Stimulated activated naive CD8-positive, alpha-beta T cell treated with anti-CD3 and anti-CD28 coated beads, Interleukin-15, Interleukin-2, amounts not matched to agents 100 U/mL and 50 U/mL, for 24 hours (primary cell): ENCODE results near the gene ANKRD13A.
"Not testable (repeated sequence)": the region's sequence is repeated elsewhere in the genome, so short reads cannot be mapped to it uniquely, and the experiment has no call there.

ENCODE experiments used
- ATAC-seq: fragments of 150-1000 bp; cut with Tn5 transposase; one replicate; pipeline ENCODE4 v1.10.0; 2021
- DNase-seq: peaks from one replicate; pipeline ENCODE4 v3.0.0; 2021

Gene ANKRD13A

DNA sequence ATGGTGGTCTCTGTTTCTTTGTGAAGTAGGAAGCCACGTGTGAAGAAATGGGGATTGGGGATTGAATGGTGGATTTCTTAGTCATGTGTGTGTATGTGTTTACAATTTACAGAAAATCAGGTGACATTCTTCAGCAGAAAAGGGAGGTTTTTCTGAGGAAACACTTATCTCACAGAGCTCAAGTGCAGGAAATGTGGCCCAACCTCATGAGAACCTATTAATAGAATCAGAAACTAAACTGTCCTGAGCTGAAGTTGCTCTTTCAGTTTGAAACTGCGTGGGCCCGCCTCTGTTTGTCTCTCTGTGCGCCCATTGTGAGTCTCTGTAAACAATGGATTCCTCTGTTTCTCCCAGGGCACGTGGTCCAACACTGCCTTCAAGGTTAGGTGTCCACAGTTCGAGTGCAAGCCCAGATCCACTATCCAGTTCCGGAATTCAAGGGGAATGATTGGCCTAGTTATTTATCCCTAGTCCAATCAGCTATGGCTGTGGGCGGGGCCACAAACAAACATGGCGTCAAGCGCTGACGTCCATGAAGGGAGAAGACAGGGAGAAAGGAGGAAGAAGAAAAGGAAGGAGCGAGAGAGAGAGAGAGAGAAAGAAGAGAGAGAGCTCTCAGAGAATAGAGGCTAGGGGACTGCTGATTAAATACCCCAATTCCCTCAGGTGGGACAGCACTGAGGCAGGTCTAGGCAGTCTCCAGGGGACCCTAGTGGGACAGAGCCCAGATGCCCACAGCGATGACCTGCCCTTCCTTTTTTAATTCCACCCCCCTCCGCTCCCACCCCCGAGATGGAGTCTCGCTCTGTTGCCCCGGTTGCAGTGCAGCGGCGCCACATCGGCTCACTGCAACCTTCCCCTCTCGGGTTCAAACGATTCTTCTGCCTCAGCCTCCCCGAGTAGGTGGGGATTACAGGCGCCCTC, 80.5 kb downstream of the ANKRD13A start:
- DNase-seq = peak; percentile 72
- ATAC-seq = peak; percentile 85

DNA sequence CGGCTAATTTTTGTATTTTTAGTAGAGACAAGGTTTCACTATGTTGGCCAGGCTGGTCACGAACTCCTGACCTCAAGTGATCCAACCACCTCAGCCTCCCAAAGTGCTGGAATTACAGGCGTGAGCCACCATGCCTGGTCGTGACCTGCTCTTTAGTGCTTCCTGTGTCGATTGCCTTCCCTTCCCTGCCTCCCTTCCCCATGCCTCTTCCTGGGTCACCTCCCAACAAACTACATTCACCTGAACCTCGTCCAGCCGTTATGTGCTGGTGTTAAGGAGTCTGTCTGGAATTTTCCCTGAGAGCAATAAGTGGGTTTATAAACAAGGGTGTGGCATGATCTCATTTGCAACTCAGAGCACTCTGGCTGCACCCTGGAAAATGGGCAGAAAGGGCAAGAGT, 81.2 kb downstream of the ANKRD13A start:
- DNase-seq = no peak
- no peak for ATAC-seq

DNA sequence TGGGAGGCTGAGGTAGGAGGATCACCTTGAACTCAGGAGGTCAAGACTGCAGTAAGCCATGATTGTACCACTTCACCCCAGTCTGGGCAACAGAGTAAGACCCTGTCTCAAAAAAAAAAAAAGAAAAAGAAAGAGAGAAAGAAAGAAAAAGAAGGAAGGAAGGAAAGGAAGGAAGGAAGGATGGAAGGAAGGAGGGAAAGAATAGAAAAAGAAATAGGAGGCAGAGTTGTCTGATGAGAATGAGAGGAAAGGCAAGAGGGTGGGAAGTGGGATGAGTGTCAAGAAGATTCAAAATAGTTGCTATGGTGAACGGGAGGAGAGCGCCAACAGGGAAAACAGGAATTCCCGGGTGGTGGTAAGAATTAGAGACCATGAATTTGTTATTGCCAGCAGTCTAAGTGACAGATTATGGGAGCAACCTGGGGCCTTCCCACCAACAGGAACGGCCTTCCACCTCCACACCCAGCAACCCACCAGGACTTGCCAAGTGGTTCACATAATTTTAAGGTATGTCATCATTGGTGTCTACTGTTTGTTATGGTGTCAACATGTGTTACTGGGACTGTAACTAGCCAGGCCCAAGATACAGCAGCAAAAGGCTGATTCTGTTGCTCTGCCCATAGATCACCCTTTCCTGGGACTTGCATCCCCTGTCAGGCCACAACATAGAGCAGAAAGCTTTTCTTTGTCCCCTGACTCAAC, 85.2 kb downstream of the ANKRD13A start:
- DNase-seq (no peak), ATAC-seq (no peak)

DNA sequence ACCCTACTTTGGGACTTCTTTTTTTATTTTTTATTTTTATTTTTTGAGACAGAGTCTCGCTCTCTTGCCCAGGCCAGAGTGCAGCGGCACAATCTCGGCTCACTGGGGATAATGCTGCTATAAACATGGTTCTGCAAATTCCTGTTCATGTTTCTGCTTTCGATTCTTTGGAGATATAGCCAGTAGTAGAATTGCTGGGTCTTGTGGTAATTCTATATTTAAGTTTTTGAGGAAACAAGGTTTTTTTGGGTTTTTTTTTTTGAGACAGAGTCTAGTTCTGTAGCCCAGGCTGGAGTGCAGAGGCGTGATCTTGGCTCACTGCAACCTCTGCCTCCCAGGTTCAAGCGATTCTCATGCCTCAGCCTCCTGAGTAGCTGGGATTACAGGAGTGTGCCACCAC, 89.0 kb downstream of the ANKRD13A start:
- not testable (repeated sequence) for ATAC-seq, DNase-seq

DNA sequence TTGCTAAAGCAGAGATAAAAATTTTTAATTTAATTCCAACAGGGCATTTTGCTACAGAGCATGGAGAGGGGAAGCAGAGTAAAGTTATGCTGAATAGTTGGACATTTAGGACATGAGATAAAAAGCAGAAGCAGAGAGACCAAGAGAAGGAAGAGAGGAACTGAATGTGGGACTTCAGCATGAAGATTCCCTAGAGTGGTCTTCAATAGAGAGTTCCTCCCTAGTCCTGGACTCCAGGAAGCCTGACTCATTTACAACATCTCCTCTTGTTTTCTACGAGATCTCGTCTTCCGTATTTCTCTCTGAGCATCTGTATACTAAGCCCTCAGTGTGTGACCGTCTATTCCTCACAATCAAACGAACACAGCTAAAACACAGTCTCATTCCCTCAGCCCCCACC, 89.7 kb downstream of the ANKRD13A start:
- no peak for DNase-seq
- no peak for ATAC-seq
